ENCODE results near the gene DYNLT3. TPM values are rescaled to one million over a fixed set of nuclear protein-coding genes. Genes with fewer than 3 reads are reported as not detected.
A peak's percentile ranks its signal among the peaks of the same experiment; 100 is the strongest.

The DYNLT3 gene
- polyA plus RNA-seq, 1 experiment: 28.6 TPM

GRCh38 chrX:37834937-37835336 is 12.4 kb downstream of the DYNLT3 start:
- H3K27ac ChIP-seq (ENCODE audit: low read depth, low read length): no peak overlapping the region
- H3K9me3 ChIP-seq (ENCODE audit: control insufficient read depth, insufficient read depth, low read length): no peaks in the 10 kb centered on the region
- CTCF ChIA-PET: interaction anchor here (1.0 kb wide), 1 partner anchor 10 kb away, joined by 6 read pairs; no protein-coding TSS in a partner anchor
- DNase-seq (ENCODE audit: low read depth, low spot score): no peak
- H3K4me3 ChIP-seq (ENCODE audit: low read depth, low read length): no peak overlapping the region
- H3K27me3 ChIP-seq (ENCODE audit: control insufficient read depth, insufficient read depth, low read length): no peaks in the 10 kb centered on the region
- no peak for TF ChIP-seq CTCF (IDR thresholded peaks at IDR 0.05; ENCODE audit: low read depth, low read length)
- POLR2A ChIA-PET: no interaction called here

GRCh38 chrX:37830371-37830770 is 17.0 kb downstream of the DYNLT3 start:
- CTCF ChIA-PET: no interaction called here
- no peaks in the 10 kb centered on the region for H3K27me3 ChIP-seq (ENCODE audit: control insufficient read depth, insufficient read depth, low read length)
- no peak for TF ChIP-seq CTCF (IDR thresholded peaks at IDR 0.05; ENCODE audit: low read depth, low read length)
- H3K27ac ChIP-seq (ENCODE audit: low read depth, low read length): no peak overlapping the region
- POLR2A ChIA-PET: no interaction called here
- H3K4me3 ChIP-seq (ENCODE audit: low read depth, low read length): no peak overlapping the region
- no peak for DNase-seq (ENCODE audit: low read depth, low spot score)
- H3K9me3 ChIP-seq (ENCODE audit: control insufficient read depth, insufficient read depth, low read length): no peaks in the 10 kb centered on the region

- no peak for DNase-seq (ENCODE audit: low read depth, low spot score)
- no peaks in the 10 kb centered on the region for H3K9me3 ChIP-seq (ENCODE audit: control insufficient read depth, insufficient read depth, low read length)
- H3K27ac ChIP-seq (ENCODE audit: low read depth, low read length): no peak overlapping the region
- TF ChIP-seq CTCF (IDR thresholded peaks at IDR 0.05; ENCODE audit: low read depth, low read length): no peak
- ChIA-PET POLR2A (no interaction called here), CTCF (interaction anchor here (1.2 kb wide), 1 partner anchor 84 kb away, joined by 5 read pairs; no protein-coding TSS in a partner anchor)
- no peak overlapping the region for H3K4me3 ChIP-seq (ENCODE audit: low read depth, low read length)
- no peaks in the 10 kb centered on the region for H3K27me3 ChIP-seq (ENCODE audit: control insufficient read depth, insufficient read depth, low read length)
Observed at GRCh38 chrX:37829721-37830120, 17.6 kb downstream of the DYNLT3 start.

- Histone ChIP-seq H3K9me3 (ENCODE audit: control insufficient read depth, insufficient read depth, low read length) (no peaks in the 10 kb centered on the region), H3K27ac (ENCODE audit: low read depth, low read length) (no peak overlapping the region), H3K4me3 (ENCODE audit: low read depth, low read length) (no peak overlapping the region), H3K27me3 (ENCODE audit: control insufficient read depth, insufficient read depth, low read length) (no peaks in the 10 kb centered on the region)
- DNase-seq (ENCODE audit: low read depth, low spot score): no peak
- CTCF ChIA-PET: interaction anchor here (0.6 to 4.2 kb wide), 21 partner anchors 10 to 523 kb away, joined by 3 to 50 read pairs (median 3); partner anchors contain the start of genes CYBB and DYNLT3
- TF ChIP-seq CTCF (IDR thresholded peaks at IDR 0.05; ENCODE audit: low read depth, low read length): peak; percentile 86
- POLR2A ChIA-PET: no interaction called here
Observed at GRCh38 chrX:37825215-37825842, 22.0 kb downstream of the DYNLT3 start.

GRCh38 chrX:37824491-37825214 is 22.7 kb downstream of the DYNLT3 start:
- POLR2A ChIA-PET: no interaction called here
- CTCF ChIA-PET: interaction anchor here (0.7 to 4.2 kb wide), 18 partner anchors 10 to 523 kb away, joined by 3 to 50 read pairs (median 5); partner anchors contain the start of genes CYBB and DYNLT3
- Histone ChIP-seq H3K9me3 (ENCODE audit: control insufficient read depth, insufficient read depth, low read length) (no peaks in the 10 kb centered on the region), H3K27ac (ENCODE audit: low read depth, low read length) (no peak overlapping the region), H3K27me3 (ENCODE audit: control insufficient read depth, insufficient read depth, low read length) (no peaks in the 10 kb centered on the region), H3K4me3 (ENCODE audit: low read depth, low read length) (no peak overlapping the region)
- DNase-seq (ENCODE audit: low read depth, low spot score): no peak
- no peak for TF ChIP-seq CTCF (IDR thresholded peaks at IDR 0.05; ENCODE audit: low read depth, low read length)

Measured in AG04450 (cell line).